Osteoblast (primary cell): ENCODE data around the gene ADCY5. TPM values are rescaled to one million over a fixed set of nuclear protein-coding genes. Genes with fewer than 3 reads are reported as not detected.

Source experiments
- DNase-seq: peaks from one replicate; pipeline ENCODE4 v3.0.0; 2011; ENCODE audit warnings: low spot score, mixed read lengths; ENCODE audit not compliant: insufficient read length; ENCODE audit errors: missing footprints
- H2AFZ ChIP-seq: 2 replicates; pipeline ENCODE4 v1.6.0; 2011; ENCODE audit warnings: mild to moderate bottlenecking, low read length
- H3K27ac ChIP-seq: 2 replicates; pipeline ENCODE4 v1.5.1; 2011; ENCODE audit warnings: mild to moderate bottlenecking, low read depth, low read length, moderate library complexity
- H3K27me3 ChIP-seq: 2 replicates; pipeline ENCODE4 v1.6.0; 2012; ENCODE audit warnings: mild to moderate bottlenecking, control low read depth, inconsistent platforms, low read length, moderate library complexity; ENCODE audit not compliant: insufficient read depth
- H3K36me3 ChIP-seq: 2 replicates; pipeline ENCODE4 v1.5.1; 2011; ENCODE audit warnings: mild to moderate bottlenecking, low read length, control low read depth, moderate library complexity; ENCODE audit not compliant: insufficient read depth
- H3K4me1 ChIP-seq: 2 replicates; pipeline ENCODE4 v1.5.1; 2011; ENCODE audit warnings: mild to moderate bottlenecking, low read length, control low read depth, moderate library complexity; ENCODE audit not compliant: insufficient read depth
- H3K4me2 ChIP-seq: 2 replicates; pipeline ENCODE4 v1.6.0; 2011; ENCODE audit warnings: mild to moderate bottlenecking, low read length; ENCODE audit not compliant: insufficient read depth
- H3K4me3 ChIP-seq: fragments of 200-600 bp; sonication (generic); 3 replicates; pipeline ENCODE4 v1.5.1; 2012; ENCODE audit warnings: mild to moderate bottlenecking, low read length, inconsistent platforms; ENCODE audit not compliant: insufficient read depth
- H3K79me2 ChIP-seq: 2 replicates; pipeline ENCODE4 v1.6.0; 2012; ENCODE audit warnings: mild to moderate bottlenecking, low read length, control low read depth, inconsistent platforms; ENCODE audit not compliant: insufficient read depth
- H3K9me3 ChIP-seq: 2 replicates; pipeline ENCODE4 v1.5.1; 2011; ENCODE audit warnings: low read depth, low read length, control low read depth
- H4K20me1 ChIP-seq: 2 replicates; pipeline ENCODE4 v1.6.0; 2012; ENCODE audit warnings: mild to moderate bottlenecking, low read length, control low read depth; ENCODE audit not compliant: insufficient read depth
- CTCF ChIP-seq: IDR thresholded peaks from 2 replicates; pipeline ENCODE4 v1.5.1; 2011; ENCODE audit warnings: mild to moderate bottlenecking, low read depth, low read length, moderate library complexity; ENCODE audit errors: extremely low read depth
- total RNA-seq: library from RNA; depleted of rRNA; stranded (reverse); fragments of >200 nt; gene quantifications from 2 replicates; pipeline ENCODE4 v1.2.3, GENCODE V29; 2012

ADCY5 gene
- total RNA-seq, 1 donor = 0.72 TPM

- Histone ChIP-seq H3K79me2 (no peaks in the 10 kb centered on the region), H4K20me1 (no peaks in the 10 kb centered on the region), H3K9me3 (no peaks in the 10 kb centered on the region), H3K4me1 (no peaks in the 10 kb centered on the region), H3K4me3 (no peak overlapping the region), H3K4me2 (no peak overlapping the region), H3K36me3 (no peaks in the 10 kb centered on the region), H3K27ac (no peak overlapping the region), H3K27me3 (peaks cover 56% of the 10 kb centered on the region), H2AFZ (no peak overlapping the region)
- no peak for DNase-seq
- TF ChIP-seq CTCF = no peak
Measured at GRCh38 chr3:123459862-123460261, 11.0 kb upstream of the ADCY5 start.

- H3K79me2 ChIP-seq = no peaks in the 10 kb centered on the region
- no peak overlapping the region for H3K4me2 ChIP-seq
- DNase-seq = no peak
- H4K20me1 ChIP-seq = no peaks in the 10 kb centered on the region
- no peaks in the 10 kb centered on the region for H3K4me1 ChIP-seq
- H3K9me3 ChIP-seq = no peaks in the 10 kb centered on the region
- H3K36me3 ChIP-seq = no peaks in the 10 kb centered on the region
- H3K27me3 ChIP-seq = peaks cover 44% of the 10 kb centered on the region
- no peak overlapping the region for H2AFZ ChIP-seq
- H3K4me3 ChIP-seq = no peak overlapping the region
- no peak overlapping the region for H3K27ac ChIP-seq
- no peak for TF ChIP-seq CTCF
Measured at GRCh38 chr3:123458255-123458654, 9.4 kb upstream of the ADCY5 start.

- no peaks in the 10 kb centered on the region for H4K20me1 ChIP-seq
- H3K9me3 ChIP-seq = no peaks in the 10 kb centered on the region
- no peak for DNase-seq
- no peak overlapping the region for H2AFZ ChIP-seq
- no peak overlapping the region for H3K27ac ChIP-seq
- H3K36me3 ChIP-seq = no peaks in the 10 kb centered on the region
- peaks cover 43% of the 10 kb centered on the region for H3K27me3 ChIP-seq
- H3K4me3 ChIP-seq = no peak overlapping the region
- H3K4me2 ChIP-seq = no peak overlapping the region
- H3K79me2 ChIP-seq = no peaks in the 10 kb centered on the region
- no peak for TF ChIP-seq CTCF
- no peaks in the 10 kb centered on the region for H3K4me1 ChIP-seq
Measured at GRCh38 chr3:123457841-123458240, 9.0 kb upstream of the ADCY5 start.

GRCh38 chr3:123453675-123454074 lies 4.8 kb upstream of the ADCY5 start:
- H3K27me3 ChIP-seq = peaks cover 36% of the 10 kb centered on the region
- H3K79me2 ChIP-seq = no peaks in the 10 kb centered on the region
- no peaks in the 10 kb centered on the region for H3K4me1 ChIP-seq
- no peaks in the 10 kb centered on the region for H3K36me3 ChIP-seq
- no peak for DNase-seq
- H3K9me3 ChIP-seq = no peaks in the 10 kb centered on the region
- H3K4me2 ChIP-seq = no peak overlapping the region
- no peak overlapping the region for H2AFZ ChIP-seq
- no peak for TF ChIP-seq CTCF
- no peaks in the 10 kb centered on the region for H4K20me1 ChIP-seq
- no peak overlapping the region for H3K4me3 ChIP-seq
- no peak overlapping the region for H3K27ac ChIP-seq
